H9 (cell line): Measurements from ENCODE around the gene CLSTN3. TPM values are rescaled to one million over a fixed set of nuclear protein-coding genes. Genes with fewer than 3 reads are reported as not detected.

Experiments used
- DNase-seq: peaks from one replicate; pipeline ENCODE4 v3.0.0-alpha.2; 2017
- H2AFZ ChIP-seq: one replicate; pipeline ENCODE4 v1.6.1; 2013; ENCODE audit warnings: mild to moderate bottlenecking, low read length, control low read depth, moderate library complexity
- H2AK5ac ChIP-seq: 2 replicates; pipeline ENCODE4 v1.6.1; 2013; ENCODE audit warnings: low read length, control low read depth, mixed read lengths; ENCODE audit not compliant: insufficient read length
- H2BK120ac ChIP-seq: one replicate; pipeline ENCODE4 v1.6.1; 2013; ENCODE audit warnings: low read depth, mild to moderate bottlenecking, low read length, control low read depth, inconsistent platforms; ENCODE audit not compliant: poor library complexity, severe bottlenecking
- H2BK12ac ChIP-seq: 2 replicates; pipeline ENCODE4 v1.6.1; 2013; ENCODE audit warnings: low read length, control low read depth, mixed read lengths, low read depth; ENCODE audit not compliant: insufficient read length
- H2BK15ac ChIP-seq: 2 replicates; pipeline ENCODE4 v1.6.1; 2013; ENCODE audit warnings: low read depth, low read length, control low read depth
- H2BK20ac ChIP-seq: one replicate; pipeline ENCODE4 v1.6.1; 2013; ENCODE audit warnings: low read depth, mild to moderate bottlenecking, low read length, control low read depth, inconsistent platforms; ENCODE audit not compliant: poor library complexity, severe bottlenecking
- H2BK5ac ChIP-seq: 2 replicates; pipeline ENCODE4 v1.6.1; 2013; ENCODE audit warnings: low read length, control low read depth, mixed read lengths; ENCODE audit not compliant: insufficient read length
- H3K14ac ChIP-seq: 2 replicates; pipeline ENCODE4 v1.6.1; 2013; ENCODE audit warnings: low read length, control low read depth; ENCODE audit not compliant: insufficient read depth
- H3K18ac ChIP-seq: 2 replicates; pipeline ENCODE4 v1.6.1; 2013; ENCODE audit warnings: low read depth, mild to moderate bottlenecking, mixed read lengths, low read length, control low read depth; ENCODE audit not compliant: insufficient read length
- H3K23ac ChIP-seq: 2 replicates; pipeline ENCODE4 v1.6.1; 2013; ENCODE audit warnings: low read length, control low read depth, mixed read lengths, low read depth; ENCODE audit not compliant: insufficient read length
- H3K23me2 ChIP-seq: 2 replicates; pipeline ENCODE4 v1.6.1; 2013; ENCODE audit warnings: low read depth, mild to moderate bottlenecking, mixed read lengths, low read length, control low read depth; ENCODE audit not compliant: insufficient read length, poor library complexity, severe bottlenecking
- H3K27ac ChIP-seq: 2 replicates; pipeline ENCODE4 v1.5.1; 2013; ENCODE audit warnings: low read length, control low read depth, mixed read lengths, low read depth; ENCODE audit not compliant: insufficient read length
- H3K27me3 ChIP-seq: 2 replicates; pipeline ENCODE4 v1.6.1; 2013; ENCODE audit warnings: low read length, control low read depth, inconsistent platforms; ENCODE audit not compliant: insufficient read depth
- H3K4ac ChIP-seq: 2 replicates; pipeline ENCODE4 v1.6.1; 2013; ENCODE audit warnings: low read depth, mild to moderate bottlenecking, control low read depth, inconsistent platforms, low read length, moderate library complexity
- H3K4me1 ChIP-seq: 2 replicates; pipeline ENCODE4 v1.6.1; 2013; ENCODE audit warnings: low read length, control low read depth, inconsistent platforms; ENCODE audit not compliant: insufficient read depth
- H3K4me2 ChIP-seq: 2 replicates; pipeline ENCODE4 v1.6.1; 2013; ENCODE audit warnings: low read length, control low read depth, mixed read lengths; ENCODE audit not compliant: insufficient read length, insufficient read depth
- H3K56ac ChIP-seq: 2 replicates; pipeline ENCODE4 v1.6.1; 2013; ENCODE audit warnings: low read depth, mild to moderate bottlenecking, mixed read lengths, low read length, control low read depth; ENCODE audit not compliant: insufficient read length
- H3K79me1 ChIP-seq: 2 replicates; pipeline ENCODE4 v1.6.1; 2013; ENCODE audit warnings: low read depth, mild to moderate bottlenecking, moderate library complexity, low read length, control low read depth, inconsistent platforms; ENCODE audit not compliant: insufficient read depth, poor library complexity, severe bottlenecking
- H3K79me2 ChIP-seq: 2 replicates; pipeline ENCODE4 v1.6.1; 2013; ENCODE audit warnings: low read length, control low read depth, inconsistent platforms; ENCODE audit not compliant: insufficient read depth
- H3K9ac ChIP-seq: 2 replicates; pipeline ENCODE4 v1.6.1; 2013; ENCODE audit warnings: low read length, control low read depth, mixed read lengths; ENCODE audit not compliant: insufficient read length; ENCODE audit errors: extremely low read depth
- H3K9me3 ChIP-seq: one replicate; pipeline ENCODE4 v1.6.1; 2013; ENCODE audit warnings: low read depth, low read length, inconsistent platforms; ENCODE audit not compliant: control insufficient read depth
- H3T11ph ChIP-seq: one replicate; pipeline ENCODE4 v1.6.1; 2013; ENCODE audit warnings: mild to moderate bottlenecking, low read length, control low read depth, inconsistent platforms
- H4K20me1 ChIP-seq: one replicate; pipeline ENCODE4 v1.6.1; 2013; ENCODE audit not compliant: control insufficient read depth, insufficient read length, insufficient read depth
- H4K5ac ChIP-seq: 2 replicates; pipeline ENCODE4 v1.6.1; 2013; ENCODE audit warnings: low read depth, mild to moderate bottlenecking, mixed read lengths, low read length, control low read depth; ENCODE audit not compliant: insufficient read length
- H4K8ac ChIP-seq: replicated peaks from 2 replicates; pipeline ENCODE4 v1.6.1; 2013; ENCODE audit warnings: low read length, control low read depth, mixed read lengths, low read depth; ENCODE audit not compliant: insufficient read length
- H4K91ac ChIP-seq: 2 replicates; pipeline ENCODE4 v1.6.1; 2013; ENCODE audit warnings: low read depth, mild to moderate bottlenecking, moderate library complexity, mixed read lengths, low read length, control low read depth; ENCODE audit not compliant: insufficient read length
- H3K27ac Mint-ChIP-seq, 3 experiments: 2 replicates in 2 of 3; 3 replicates in 1 of 3; pipeline ENCODE4 v1.8.0; 2020 to 2021; ENCODE audit warnings: mixed read lengths in 3 of 3, mild to moderate bottlenecking in 1 of 3, moderate library complexity in 1 of 3
- H3K27me3 Mint-ChIP-seq: 2 replicates; pipeline ENCODE4 v1.8.0; 2021; ENCODE audit warnings: low read depth, mild to moderate bottlenecking, moderate library complexity, mixed read lengths
- H3K36me3 Mint-ChIP-seq, 3 experiments: 2 replicates in 2 of 3; 3 replicates in 1 of 3; pipeline ENCODE4 v1.8.0; 2020 to 2021; ENCODE audit warnings: low read depth in 3 of 3, mixed read lengths in 3 of 3; ENCODE audit not compliant: insufficient read depth in 1 of 3
- H3K4me1 Mint-ChIP-seq, 2 experiments: 2 replicates each; pipeline ENCODE4 v1.8.0; 2020; ENCODE audit warnings: mixed read lengths in 2 of 2
- H3K4me3 Mint-ChIP-seq, 2 experiments: 2 replicates in 1 of 2; 3 replicates in 1 of 2; pipeline ENCODE4 v1.8.0; 2020 to 2021; ENCODE audit warnings: mild to moderate bottlenecking in 2 of 2, mixed read lengths in 2 of 2, moderate library complexity in 1 of 2
- H3K9me3 Mint-ChIP-seq, 2 experiments: 2 replicates in 1 of 2; 3 replicates in 1 of 2; pipeline ENCODE4 v1.8.0; 2020; ENCODE audit warnings: mild to moderate bottlenecking in 2 of 2, mixed read lengths in 2 of 2, moderate library complexity in 1 of 2
- WGBS: extraction: QIAGEN DNeasy Blood & Tissue Kit; methylation state at CpG from one replicate; pipeline ENCODE4 v1.1.7; 2013; ENCODE audit warnings: missing lambda C conversion rate, low lambda C conversion rate, mixed read lengths; ENCODE audit not compliant: insufficient read length; ENCODE audit errors: extremely low coverage; 5-methylcytosine and 5-hydroxymethylcytosine counted together
- total RNA-seq: library from RNA; stranded (reverse); gene quantifications from 2 replicates; pipeline ENCODE4 v1.2.1, GENCODE V29; 2021
- TF ChIP-seq, protein P1 (sequence below): fragments of 200-600 bp; sonication (generic); conservative IDR thresholded peaks from 3 replicates; pipeline ENCODE4 v1.8.0; 2021; ENCODE audit warnings: antibody characterized with exemption, mild to moderate bottlenecking

CLSTN3 gene
- total RNA-seq, 1 experiment from 2014 or later: 26.2 TPM

GRCh38 chr12:7110661-7111060, 19.5 kb upstream of the CLSTN3 start:
- no peak overlapping the region for H3K18ac ChIP-seq
- H3K27ac ChIP-seq: no peak overlapping the region
- no peaks in the 10 kb centered on the region for H3K27me3 ChIP-seq
- Mint-ChIP-seq H3K36me3 (peaks cover 10 to 18% (median 17%) of the 10 kb centered on the region in 3 experiments), H3K27ac (no peak overlapping the region), H3K4me1 (peaks cover 11 to 15% of the 10 kb centered on the region in 2 experiments), H3K27me3 (peaks cover 7% of the 10 kb centered on the region), H3K4me3 (no peak overlapping the region), H3K9me3 (peaks cover 6 to 9% of the 10 kb centered on the region in 2 experiments)
- no peak overlapping the region for H3K23ac ChIP-seq
- no peak overlapping the region for H3K9ac ChIP-seq
- no peak overlapping the region for H3K4me2 ChIP-seq
- no peak overlapping the region for H2BK20ac ChIP-seq
- no peak overlapping the region for H3K14ac ChIP-seq
- H3K9me3 ChIP-seq: no peaks in the 10 kb centered on the region
- H4K91ac ChIP-seq: no peak overlapping the region
- H3K79me2 ChIP-seq: no peaks in the 10 kb centered on the region
- H2BK15ac ChIP-seq: no peak overlapping the region
- H2BK5ac ChIP-seq: no peak overlapping the region
- TF ChIP-seq, protein P1, sequence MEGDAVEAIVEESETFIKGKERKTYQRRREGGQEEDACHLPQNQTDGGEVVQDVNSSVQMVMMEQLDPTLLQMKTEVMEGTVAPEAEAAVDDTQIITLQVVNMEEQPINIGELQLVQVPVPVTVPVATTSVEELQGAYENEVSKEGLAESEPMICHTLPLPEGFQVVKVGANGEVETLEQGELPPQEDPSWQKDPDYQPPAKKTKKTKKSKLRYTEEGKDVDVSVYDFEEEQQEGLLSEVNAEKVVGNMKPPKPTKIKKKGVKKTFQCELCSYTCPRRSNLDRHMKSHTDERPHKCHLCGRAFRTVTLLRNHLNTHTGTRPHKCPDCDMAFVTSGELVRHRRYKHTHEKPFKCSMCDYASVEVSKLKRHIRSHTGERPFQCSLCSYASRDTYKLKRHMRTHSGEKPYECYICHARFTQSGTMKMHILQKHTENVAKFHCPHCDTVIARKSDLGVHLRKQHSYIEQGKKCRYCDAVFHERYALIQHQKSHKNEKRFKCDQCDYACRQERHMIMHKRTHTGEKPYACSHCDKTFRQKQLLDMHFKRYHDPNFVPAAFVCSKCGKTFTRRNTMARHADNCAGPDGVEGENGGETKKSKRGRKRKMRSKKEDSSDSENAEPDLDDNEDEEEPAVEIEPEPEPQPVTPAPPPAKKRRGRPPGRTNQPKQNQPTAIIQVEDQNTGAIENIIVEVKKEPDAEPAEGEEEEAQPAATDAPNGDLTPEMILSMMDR: no peak
- no peak overlapping the region for H2AK5ac ChIP-seq
- no peak overlapping the region for H2BK120ac ChIP-seq
- H3T11ph ChIP-seq: no peak overlapping the region
- no CpG with 5 or more reads among the region's 5 CpGs for WGBS
- H2AFZ ChIP-seq: no peak overlapping the region
- H3K23me2 ChIP-seq: peaks cover 11% of the 10 kb centered on the region
- no peak overlapping the region for H4K8ac ChIP-seq
- no peaks in the 10 kb centered on the region for H4K20me1 ChIP-seq
- no peak overlapping the region for H3K56ac ChIP-seq
- H3K4me1 ChIP-seq: no peaks in the 10 kb centered on the region
- no peak overlapping the region for H4K5ac ChIP-seq
- no peak overlapping the region for H3K4ac ChIP-seq
- H2BK12ac ChIP-seq: no peak overlapping the region
- H3K79me1 ChIP-seq: no peaks in the 10 kb centered on the region
- DNase-seq: no peak
